Hepatocyte (in vitro differentiated cells): ENCODE data around the gene RIPPLY3.

Source experiments
- EZH2 ChIP-seq: fragments of 200-600 bp; sonication (generic); IDR thresholded peaks from 2 replicates; pipeline ENCODE4 v1.6.1; 2016; ENCODE audit warnings: antibody characterized with exemption, mild to moderate bottlenecking, borderline replicate concordance
- EZH2phosphoT487 ChIP-seq: fragments of 200-600 bp; sonication (generic); IDR thresholded peaks from one replicate; pipeline ENCODE4 v1.6.1; 2018; ENCODE audit warnings: antibody characterized with exemption, mild to moderate bottlenecking, low read depth, moderate library complexity; ENCODE audit not compliant: unreplicated experiment, severe bottlenecking
- TF ChIP-seq, protein P1 (sequence below): fragments of 200-600 bp; sonication (generic); IDR thresholded peaks from 2 replicates; pipeline ENCODE4 v1.5.1; 2016; ENCODE audit warnings: antibody characterized with exemption, mild to moderate bottlenecking; ENCODE audit not compliant: poor library complexity

- TF ChIP-seq, protein P1, sequence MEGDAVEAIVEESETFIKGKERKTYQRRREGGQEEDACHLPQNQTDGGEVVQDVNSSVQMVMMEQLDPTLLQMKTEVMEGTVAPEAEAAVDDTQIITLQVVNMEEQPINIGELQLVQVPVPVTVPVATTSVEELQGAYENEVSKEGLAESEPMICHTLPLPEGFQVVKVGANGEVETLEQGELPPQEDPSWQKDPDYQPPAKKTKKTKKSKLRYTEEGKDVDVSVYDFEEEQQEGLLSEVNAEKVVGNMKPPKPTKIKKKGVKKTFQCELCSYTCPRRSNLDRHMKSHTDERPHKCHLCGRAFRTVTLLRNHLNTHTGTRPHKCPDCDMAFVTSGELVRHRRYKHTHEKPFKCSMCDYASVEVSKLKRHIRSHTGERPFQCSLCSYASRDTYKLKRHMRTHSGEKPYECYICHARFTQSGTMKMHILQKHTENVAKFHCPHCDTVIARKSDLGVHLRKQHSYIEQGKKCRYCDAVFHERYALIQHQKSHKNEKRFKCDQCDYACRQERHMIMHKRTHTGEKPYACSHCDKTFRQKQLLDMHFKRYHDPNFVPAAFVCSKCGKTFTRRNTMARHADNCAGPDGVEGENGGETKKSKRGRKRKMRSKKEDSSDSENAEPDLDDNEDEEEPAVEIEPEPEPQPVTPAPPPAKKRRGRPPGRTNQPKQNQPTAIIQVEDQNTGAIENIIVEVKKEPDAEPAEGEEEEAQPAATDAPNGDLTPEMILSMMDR: no peak
- TF ChIP-seq EZH2 (no peak), EZH2phosphoT487 (no peak)
Observed at GRCh38 chr21:37047079-37047478, 40.6 kb downstream of the RIPPLY3 start.
